Neuronal stem cell (in vitro differentiated cells): ENCODE results near the gene NTN1.
A peak's percentile ranks its signal among the peaks of the same experiment; 100 is the strongest.

Experiments
- DNase-seq: peaks from one replicate; pipeline ENCODE4 v3.0.0-alpha.2; 2013; ENCODE audit warnings: low spot score
- H2AFZ ChIP-seq: one replicate; pipeline ENCODE4 v1.6.1; 2013; ENCODE audit warnings: mild to moderate bottlenecking, low read length, inconsistent platforms
- H2AK5ac ChIP-seq: 2 replicates; pipeline ENCODE4 v1.6.1; 2013; ENCODE audit warnings: low read depth, mild to moderate bottlenecking, inconsistent platforms, low read length, moderate library complexity, mixed read lengths
- H2BK120ac ChIP-seq: 2 replicates; pipeline ENCODE4 v1.6.1; 2013; ENCODE audit warnings: low read depth, mild to moderate bottlenecking, inconsistent platforms, low read length, moderate library complexity, mixed read lengths
- H2BK12ac ChIP-seq: one replicate; pipeline ENCODE4 v1.6.1; 2013; ENCODE audit warnings: low read length, inconsistent platforms
- H2BK15ac ChIP-seq: 2 replicates; pipeline ENCODE4 v1.6.1; 2013; ENCODE audit warnings: mild to moderate bottlenecking, low read length, inconsistent platforms, mixed read lengths
- H2BK5ac ChIP-seq: one replicate; pipeline ENCODE4 v1.6.1; 2013; ENCODE audit warnings: inconsistent platforms, mild to moderate bottlenecking, low read length, moderate library complexity
- H3K14ac ChIP-seq: one replicate; pipeline ENCODE4 v1.6.1; 2013; ENCODE audit warnings: low read length, inconsistent platforms
- H3K18ac ChIP-seq: 2 replicates; pipeline ENCODE4 v1.6.1; 2013; ENCODE audit warnings: low read length, inconsistent platforms
- H3K23ac ChIP-seq: 2 replicates; pipeline ENCODE4 v1.6.1; 2013; ENCODE audit warnings: low read depth, mild to moderate bottlenecking, mixed read lengths, low read length, inconsistent platforms; ENCODE audit not compliant: poor library complexity
- H3K27ac ChIP-seq: replicated peaks from 3 replicates; pipeline ENCODE4 v1.5.1; 2013; ENCODE audit warnings: low read length, inconsistent platforms
- H3K27me3 ChIP-seq, 3 experiments: 2 replicates each; pipeline ENCODE4 v1.6.1; 2013; ENCODE audit warnings: low read length in 3 of 3, mild to moderate bottlenecking in 2 of 3, inconsistent platforms in 1 of 3, low read depth in 1 of 3, mixed read lengths in 1 of 3, moderate library complexity in 1 of 3; ENCODE audit not compliant: control insufficient read depth in 3 of 3, insufficient read depth in 3 of 3
- H3K36me3 ChIP-seq, 2 donors: replicated peaks in 1 of 2; 2 replicates each; pipeline ENCODE4 v1.6.1; 2013; ENCODE audit warnings: low read length in 2 of 2; ENCODE audit not compliant: control insufficient read depth in 2 of 2, insufficient read depth in 2 of 2
- H3K4ac ChIP-seq: 2 replicates; pipeline ENCODE4 v1.6.1; 2013; ENCODE audit warnings: inconsistent platforms, mild to moderate bottlenecking, low read length, moderate library complexity
- H3K4me1 ChIP-seq, 2 donors: 1 replicate in 1 of 2; 2 replicates in 1 of 2; pipeline ENCODE4 v1.6.1; 2013; ENCODE audit warnings: low read length in 2 of 2, low read depth in 1 of 2; ENCODE audit not compliant: control insufficient read depth in 2 of 2, insufficient read depth in 1 of 2
- H3K4me2 ChIP-seq: one replicate; pipeline ENCODE4 v1.6.1; 2013; ENCODE audit warnings: mild to moderate bottlenecking, low read length, inconsistent platforms; ENCODE audit not compliant: insufficient read depth, poor library complexity, severe bottlenecking
- H3K4me3 ChIP-seq, 2 donors: 2 replicates each; pipeline ENCODE4 v1.5.1; 2013; ENCODE audit warnings: low read length in 2 of 2, mild to moderate bottlenecking in 2 of 2, inconsistent platforms in 1 of 2, moderate library complexity in 1 of 2
- H3K79me1 ChIP-seq: one replicate; pipeline ENCODE4 v1.6.1; 2013; ENCODE audit warnings: low read depth, mild to moderate bottlenecking, inconsistent platforms, low read length, moderate library complexity
- H3K9ac ChIP-seq: one replicate; pipeline ENCODE4 v1.6.1; 2013; ENCODE audit warnings: mild to moderate bottlenecking, low read depth, low read length, inconsistent platforms; ENCODE audit not compliant: poor library complexity
- H3K9me3 ChIP-seq, 2 donors: replicated peaks in 1 of 2; 2 replicates each; pipeline versions ENCODE3 to v1.6.1; 2013; ENCODE audit warnings: low read length in 2 of 2, mild to moderate bottlenecking in 2 of 2, inconsistent platforms in 1 of 2, low read depth in 1 of 2, mixed read lengths in 1 of 2, moderate library complexity in 1 of 2; ENCODE audit not compliant: control insufficient read depth in 2 of 2, insufficient read depth in 1 of 2
- H4K8ac ChIP-seq: one replicate; pipeline ENCODE4 v1.6.1; 2013; ENCODE audit warnings: low read depth, mild to moderate bottlenecking, inconsistent platforms, low read length, moderate library complexity
- H4K91ac ChIP-seq: one replicate; pipeline ENCODE4 v1.6.1; 2013; ENCODE audit warnings: low read length, low read depth, mild to moderate bottlenecking, inconsistent platforms; ENCODE audit not compliant: poor library complexity
- WGBS, 2 donors: extraction: QIAGEN DNeasy Blood & Tissue Kit; methylation state at CpG; one replicate each; pipeline ENCODE4 v1.1.7; 2013; ENCODE audit warnings: missing lambda C conversion rate in 2 of 2, mixed read lengths in 1 of 2; ENCODE audit not compliant: insufficient read length in 2 of 2, insufficient replicate concordance in 1 of 2; ENCODE audit errors: extremely low coverage in 2 of 2; 5-methylcytosine and 5-hydroxymethylcytosine counted together

Gene NTN1

GRCh38 chr17:9270921-9271320, 249.6 kb downstream of the NTN1 start:
- Histone ChIP-seq H3K4me1 (peaks cover 0 to 1% of the 10 kb centered on the region in 2 donors), H3K4me3 (no peak overlapping the region), H3K9me3 (no peaks in the 10 kb centered on the region), H3K27me3 (no peaks in the 10 kb centered on the region), H2AK5ac (no peak overlapping the region), H2BK12ac (no peak overlapping the region), H3K4me2 (no peak overlapping the region), H3K79me1 (no peaks in the 10 kb centered on the region), H3K27ac (no peak overlapping the region), H3K36me3 (no peaks in the 10 kb centered on the region), H3K4ac (no peak overlapping the region), H2BK120ac (no peak overlapping the region), H3K18ac (no peak overlapping the region), H3K14ac (no peak overlapping the region), H2BK15ac (no peak overlapping the region), H2BK5ac (no peak overlapping the region), H3K9ac (no peak overlapping the region), H3K23ac (no peak overlapping the region), H4K91ac (no peak overlapping the region), H4K8ac (no peak overlapping the region), H2AFZ (no peak overlapping the region)
- DNase-seq, result no peak
- no CpG with 5 or more reads among the region's 9 CpGs for WGBS, 2 donors

GRCh38 chr17:9271989-9272388, 250.7 kb downstream of the NTN1 start:
- H3K79me1 ChIP-seq, result no peaks in the 10 kb centered on the region
- peaks cover 0 to 1% of the 10 kb centered on the region in 2 donors for H3K4me1 ChIP-seq
- H3K9me3 ChIP-seq, result no peaks in the 10 kb centered on the region
- H2AK5ac ChIP-seq, result no peak overlapping the region
- no peak overlapping the region for H3K18ac ChIP-seq
- no peak overlapping the region for H3K9ac ChIP-seq
- no peak overlapping the region for H4K91ac ChIP-seq
- H3K36me3 ChIP-seq, result no peaks in the 10 kb centered on the region
- no peak overlapping the region for H3K27ac ChIP-seq
- no peaks in the 10 kb centered on the region for H3K27me3 ChIP-seq
- H2BK15ac ChIP-seq, result no peak overlapping the region
- no peak overlapping the region for H2BK5ac ChIP-seq
- H2BK12ac ChIP-seq, result no peak overlapping the region
- no peak overlapping the region for H2BK120ac ChIP-seq
- H3K14ac ChIP-seq, result no peak overlapping the region
- H3K4ac ChIP-seq, result no peak overlapping the region
- no peak overlapping the region for H3K23ac ChIP-seq
- H4K8ac ChIP-seq, result no peak overlapping the region
- no CpG with 5 or more reads among the region's 8 CpGs for WGBS, 2 donors
- no peak overlapping the region for H2AFZ ChIP-seq
- H3K4me2 ChIP-seq, result no peak overlapping the region
- no peak for DNase-seq
- H3K4me3 ChIP-seq, result no peak overlapping the region

GRCh38 chr17:9272501-9273200, 251.3 kb downstream of the NTN1 start:
- Histone ChIP-seq H3K4me2 (no peak overlapping the region), H3K36me3 (no peaks in the 10 kb centered on the region), H3K27me3 (no peaks in the 10 kb centered on the region), H3K23ac (no peak overlapping the region), H2BK12ac (no peak overlapping the region), H3K4ac (no peak overlapping the region), H2AFZ (no peak overlapping the region), H2BK5ac (no peak overlapping the region), H3K14ac (no peak overlapping the region), H2AK5ac (no peak overlapping the region), H3K27ac (no peak overlapping the region), H3K9ac (no peak overlapping the region), H4K8ac (no peak overlapping the region), H3K4me3 (no peak overlapping the region), H4K91ac (no peak overlapping the region), H3K18ac (no peak overlapping the region), H3K9me3 (no peaks in the 10 kb centered on the region), H3K79me1 (no peaks in the 10 kb centered on the region), H2BK15ac (no peak overlapping the region), H2BK120ac (no peak overlapping the region), H3K4me1 (peaks cover 0 to 1% of the 10 kb centered on the region in 2 donors)
- DNase-seq, result no peak
- WGBS, 2 donors, result 100% methylated on average over 2 of the region's 22 CpGs; no CpG with 5 or more reads in 1 of the 2 donors

GRCh38 chr17:9273428-9274391, 252.4 kb downstream of the NTN1 start:
- Histone ChIP-seq H2BK120ac (no peak overlapping the region), H3K14ac (no peak overlapping the region), H3K18ac (peak overlapping the region; percentile 86), H3K4me2 (no peak overlapping the region), H3K23ac (no peak overlapping the region), H4K91ac (no peak overlapping the region), H2AFZ (no peak overlapping the region), H2BK15ac (no peak overlapping the region), H2BK12ac (no peak overlapping the region), H3K9me3 (no peaks in the 10 kb centered on the region), H3K79me1 (no peaks in the 10 kb centered on the region), H3K36me3 (no peaks in the 10 kb centered on the region), H3K4me1 (peaks cover 0 to 1% of the 10 kb centered on the region in 2 donors), H4K8ac (no peak overlapping the region), H3K27me3 (no peaks in the 10 kb centered on the region), H3K4ac (no peak overlapping the region), H2AK5ac (no peak overlapping the region), H2BK5ac (no peak overlapping the region), H3K27ac (no peak overlapping the region), H3K9ac (no peak overlapping the region), H3K4me3 (no peak overlapping the region)
- DNase-seq, result no peak
- no CpG with 5 or more reads among the region's 21 CpGs for WGBS, 2 donors
